AG04449 (cell line): ENCODE results near the gene TP53I3.

Source experiments
- CTCF ChIA-PET: fragments of 350-600 bp; formaldehyde crosslinking; extraction: SDS; loops from one replicate; lab custom pipeline; 2021; ENCODE audit warnings: antibody characterized with exemption; lab: Yijun Ruan, JAX
- POLR2A ChIA-PET: fragments of 400-600, 350-600 bp; formaldehyde crosslinking; extraction: SDS; loops from one replicate; lab custom pipeline; 2020; ENCODE audit warnings: antibody characterized with exemption, inconsistent platforms; lab: Yijun Ruan, JAX
- DNase-seq: peaks from one replicate; pipeline ENCODE4 v3.0.0-alpha.2; 2010; ENCODE audit warnings: low read depth, low spot score
- H3K4me3 ChIP-seq: 2 replicates; pipeline ENCODE4 v1.5.1; 2011; ENCODE audit warnings: low read depth, mild to moderate bottlenecking, control low read depth, low read length
- CTCF ChIP-seq: IDR thresholded peaks from one replicate; pipeline ENCODE4 v1.5.1; 2011; ENCODE audit warnings: mild to moderate bottlenecking, moderate library complexity, low read length, control low read depth, inconsistent platforms; ENCODE audit not compliant: insufficient read depth; ENCODE audit errors: missing control alignments

TP53I3 gene

DNA sequence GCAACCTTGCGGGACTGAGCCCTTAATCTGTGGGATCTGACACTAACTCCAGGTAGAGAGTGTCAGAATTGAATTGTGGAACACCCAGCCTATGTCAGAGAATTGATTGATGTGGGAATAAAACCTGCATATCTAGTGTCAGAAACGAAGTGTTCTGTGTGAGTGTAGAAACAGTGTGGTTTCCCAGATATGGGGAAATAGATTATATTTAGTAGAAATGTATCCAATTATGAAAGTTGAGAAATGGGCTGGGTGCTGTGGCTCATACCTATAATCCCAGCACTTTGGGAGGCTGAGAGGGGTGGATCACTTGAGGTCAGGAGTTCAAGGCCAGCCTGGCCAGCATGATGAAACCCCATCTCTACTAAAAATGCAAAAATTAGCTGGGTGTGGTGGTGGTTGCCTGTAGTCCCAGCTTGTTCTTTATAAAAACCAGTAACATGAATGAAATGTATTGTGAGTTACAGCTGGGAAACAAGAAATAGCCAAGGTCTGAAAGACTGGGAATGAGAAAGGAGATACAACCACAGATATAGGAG lies 4.3 kb upstream of the TP53I3 start:
- DNase-seq = no peak
- TF ChIP-seq CTCF = no peak
- ChIA-PET POLR2A (no interaction called here), CTCF (no interaction called here)
- H3K4me3 ChIP-seq = no peak overlapping the region

DNA sequence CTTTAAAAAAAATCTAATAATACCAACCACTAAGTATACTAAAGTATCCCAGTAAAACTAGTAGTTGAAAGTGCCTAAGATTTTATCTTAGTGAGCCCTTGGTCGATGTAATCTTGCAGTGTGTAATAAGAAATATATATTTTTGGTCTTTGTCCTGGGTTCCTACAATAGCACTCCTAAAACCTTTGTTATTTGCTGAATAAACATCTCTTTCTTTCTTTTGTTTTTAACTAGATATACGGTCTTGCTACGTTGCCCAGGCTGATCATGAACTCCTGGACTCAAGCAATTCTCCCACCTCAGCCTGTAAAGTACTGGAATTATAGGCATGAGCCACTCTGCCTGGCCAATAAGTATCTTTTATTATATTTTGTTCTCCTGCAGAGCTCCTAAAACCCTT lies 2.4 kb upstream of the TP53I3 start:
- POLR2A ChIA-PET = no interaction called here
- H3K4me3 ChIP-seq = no peak overlapping the region
- TF ChIP-seq CTCF = no peak
- CTCF ChIA-PET = interaction anchor here (0.9 to 1.3 kb wide), 3 partner anchors 13 to 263 kb away, joined by 3 to 4 read pairs (median 3); no protein-coding TSS in a partner anchor
- no peak for DNase-seq

GRCh38 chr2:24086241-24086640 lies 1.6 kb upstream of the TP53I3 start:
- CTCF ChIA-PET = interaction anchor here (1.3 kb wide), 1 partner anchor 262 kb away, joined by 4 read pairs; no protein-coding TSS in a partner anchor
- H3K4me3 ChIP-seq = no peak overlapping the region
- POLR2A ChIA-PET = no interaction called here
- no peak for TF ChIP-seq CTCF
- DNase-seq = no peak

- peak overlapping the region; percentile 82 for H3K4me3 ChIP-seq
- DNase-seq = no peak
- POLR2A ChIA-PET = interaction anchor here (0.6 to 2.3 kb wide), 8 partner anchors 9 to 159 kb away, joined by 3 to 26 read pairs (median 4); partner anchors contain the start of genes ATAD2B, FAM228B and SF3B6
- TF ChIP-seq CTCF = no peak
- CTCF ChIA-PET = interaction anchor here (0.9 to 3.9 kb wide), 16 partner anchors 9 to 292 kb away, joined by 3 to 54 read pairs (median 8); partner anchors contain the start of genes ATAD2B, FAM228B, FKBP1B and SF3B6
Observed at GRCh38 chr2:24085200-24085489, 511 bp upstream of the TP53I3 start.

- POLR2A ChIA-PET = interaction anchor here (0.7 to 2.3 kb wide), 14 partner anchors 7 to 607 kb away, joined by 3 to 26 read pairs (median 5); partner anchors contain the start of genes ATAD2B, FAM228B, SF3B6 and UBXN2A
- no peak for DNase-seq
- CTCF ChIA-PET = interaction anchor here (0.8 to 3.9 kb wide), 43 partner anchors 8 to 773 kb away, joined by 3 to 54 read pairs (median 4); partner anchors contain the start of genes ATAD2B, FAM228B, PFN4 and SF3B6
- TF ChIP-seq CTCF = peak; percentile 0
- peak overlapping the region; percentile 82 for H3K4me3 ChIP-seq
Observed at GRCh38 chr2:24083567-24084385, 858 bp downstream of the TP53I3 start.
